ENCODE results near the gene PRKCB.

Gene PRKCB

DNA sequence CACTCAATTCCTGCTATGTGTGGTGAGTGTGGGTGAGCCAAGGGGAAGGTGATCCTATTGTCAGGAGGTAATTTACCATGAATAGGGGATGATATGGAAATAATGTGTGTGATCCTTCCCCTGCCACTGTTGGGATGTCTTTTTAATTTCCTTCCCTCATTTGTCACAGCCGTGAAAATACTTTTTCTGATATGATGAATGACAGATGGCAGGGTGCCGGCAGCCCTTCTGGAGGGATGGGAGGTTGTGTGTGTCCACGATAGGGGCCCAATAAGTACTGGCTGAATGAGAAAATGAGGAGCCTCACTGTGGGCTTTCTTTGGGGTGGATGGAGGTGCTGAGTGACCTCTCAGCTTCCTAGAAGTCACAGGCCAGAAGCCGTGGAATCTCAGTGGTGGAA is 109.5 kb downstream of the PRKCB start:
- no peak for DNase-seq

GRCh38 chr16:23947838-23948237 is 112.1 kb downstream of the PRKCB start:
- DNase-seq, result no peak

DNA sequence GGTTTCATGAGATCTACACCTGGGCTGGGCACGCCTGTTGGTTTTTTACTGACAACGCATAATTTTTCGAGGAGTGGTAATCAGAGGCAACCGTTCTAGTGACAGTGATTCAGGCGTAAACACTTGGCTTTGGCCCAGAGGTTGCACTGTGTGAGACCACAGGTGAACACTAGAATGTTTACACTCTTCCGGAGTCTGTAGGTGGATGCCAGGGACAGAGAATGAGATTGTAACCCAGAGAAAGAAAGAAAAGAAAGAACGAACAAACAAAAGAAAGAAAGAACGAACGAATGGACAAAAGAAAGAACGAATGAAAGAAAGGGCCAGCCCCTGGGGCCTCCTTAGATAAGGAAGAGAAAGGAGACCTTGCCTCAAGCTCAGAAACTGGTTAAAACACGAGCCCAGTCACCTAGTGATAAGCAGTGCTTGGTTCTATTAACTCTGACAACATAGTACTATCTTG is 113.2 kb downstream of the PRKCB start:
- no peak for DNase-seq

DNA sequence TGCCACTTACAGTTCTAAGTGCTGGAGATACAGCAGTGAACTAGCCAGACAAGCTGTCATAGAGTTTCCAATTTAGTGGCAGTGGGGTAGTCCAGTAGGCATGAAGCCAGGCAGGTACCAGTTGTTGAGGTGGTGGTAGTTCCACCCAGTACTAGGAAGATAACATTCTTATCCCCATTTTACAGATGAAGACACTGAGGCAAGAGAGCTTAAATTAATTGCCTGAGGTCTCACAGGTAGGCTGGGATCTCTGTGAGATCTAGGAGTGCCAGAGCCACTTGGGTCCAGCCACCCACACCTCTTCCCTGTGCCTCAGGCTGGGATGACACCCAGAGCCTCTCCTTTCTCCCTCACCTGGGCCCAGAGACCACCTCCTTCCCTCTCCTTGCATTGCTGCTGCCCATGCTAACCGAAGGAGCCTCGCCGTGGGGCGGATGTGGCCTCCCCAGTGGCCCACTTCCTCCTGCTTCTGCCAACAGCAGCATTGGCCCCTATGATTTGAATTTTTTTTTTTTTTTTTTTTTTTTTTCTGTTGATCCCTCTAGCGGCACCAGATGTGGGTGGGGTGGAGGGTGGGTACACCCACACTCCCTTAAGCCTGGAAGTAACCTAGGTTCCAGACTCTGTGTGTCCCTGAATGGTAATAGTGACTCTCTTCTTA is 114.0 kb downstream of the PRKCB start:
- DNase-seq, result no peak

DNA sequence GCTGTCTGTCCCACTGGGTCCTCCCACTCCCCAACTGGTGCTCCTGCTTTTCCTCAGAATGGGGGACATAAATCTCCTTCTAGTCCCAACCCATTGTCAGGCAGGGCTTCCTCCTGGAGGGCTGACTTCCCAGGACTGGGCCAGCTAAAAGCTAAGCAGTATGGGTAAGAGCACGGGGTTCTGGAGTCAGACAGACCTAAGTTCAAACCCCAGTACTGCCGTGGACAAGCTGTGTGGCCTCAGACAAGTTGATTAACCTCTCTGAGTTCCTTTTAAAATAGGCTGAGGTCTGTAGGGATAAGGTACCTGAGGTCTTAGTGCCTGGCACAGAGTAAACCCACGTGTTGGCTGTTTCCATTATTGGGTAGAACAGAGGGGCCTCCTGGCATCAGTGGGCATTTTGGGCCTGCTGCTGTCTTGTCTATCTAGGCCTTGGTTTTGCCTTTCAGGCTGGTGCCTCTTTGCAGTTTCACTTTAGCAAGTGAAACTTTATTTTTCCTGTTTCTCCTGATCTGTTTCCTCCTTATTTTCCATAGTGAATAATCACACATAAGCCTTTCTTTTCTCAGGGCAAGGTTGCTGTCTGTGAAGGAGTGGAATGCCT is 114.6 kb downstream of the PRKCB start:
- no peak for DNase-seq

DNA sequence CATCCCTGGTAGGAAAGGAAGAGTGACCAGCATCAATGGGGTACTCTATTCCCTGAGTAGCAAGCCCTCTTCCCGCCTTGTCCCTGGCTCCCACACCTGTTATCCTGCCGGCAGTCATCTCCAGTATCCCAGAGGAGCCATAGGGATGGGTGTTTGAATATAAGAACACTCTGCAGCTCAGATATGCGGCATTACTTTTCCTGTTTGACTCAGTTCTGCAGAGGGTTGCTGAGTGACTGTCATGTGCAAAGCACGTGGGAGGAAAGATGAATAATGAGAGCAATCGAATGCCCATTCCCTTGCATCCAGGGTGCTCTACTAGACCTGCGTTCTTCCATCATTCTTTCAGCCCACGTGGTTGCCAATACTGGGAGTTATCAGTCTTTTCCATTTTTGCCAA is 115.1 kb downstream of the PRKCB start:
- DNase-seq, result no peak

GRCh38 chr16:23952128-23952970 is 116.6 kb downstream of the PRKCB start:
- no peak for DNase-seq

GRCh38 chr16:23952971-23953300 is 117.2 kb downstream of the PRKCB start:
- DNase-seq, result no peak

GRCh38 chr16:23953476-23953875 is 117.7 kb downstream of the PRKCB start:
- no peak for DNase-seq

DNA sequence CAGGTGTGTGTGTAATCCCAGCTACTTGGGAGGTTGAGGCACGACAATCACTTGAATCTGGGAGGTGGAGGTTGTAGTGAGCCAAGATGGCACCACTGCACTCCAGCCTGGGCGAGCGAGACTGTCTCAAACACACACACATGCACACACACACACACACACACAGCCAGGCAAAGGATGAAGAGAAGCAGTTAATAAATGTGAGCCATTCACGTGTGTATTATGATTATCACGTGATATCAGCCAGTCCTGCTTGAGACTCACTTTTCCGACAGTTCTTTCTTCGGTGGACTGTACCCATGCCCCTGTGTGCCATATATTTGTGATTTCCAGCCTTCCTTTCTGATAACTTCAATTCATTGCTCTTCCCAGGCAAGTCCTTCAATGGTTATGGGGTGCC is 119.3 kb downstream of the PRKCB start:
- DNase-seq, result no peak

DNA sequence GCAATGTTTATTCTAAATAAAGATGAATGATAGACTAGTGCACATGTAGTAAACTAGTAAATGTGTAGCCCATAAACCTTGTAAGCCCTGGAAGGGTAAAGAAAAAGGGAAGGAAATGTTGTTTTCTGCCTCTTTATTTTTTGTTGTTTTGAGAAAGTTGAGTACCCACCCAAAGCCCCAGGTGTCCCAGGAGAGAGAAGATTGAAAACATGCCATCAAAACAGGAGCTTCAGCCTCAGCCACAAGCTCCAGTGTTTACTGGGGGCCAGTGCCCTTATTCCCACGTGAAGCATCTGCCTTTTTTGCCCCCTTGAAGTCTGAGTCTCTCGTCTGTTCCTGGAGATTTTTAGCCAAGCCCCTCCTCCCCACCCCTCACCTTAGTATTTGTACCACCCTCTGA is 121.5 kb downstream of the PRKCB start:
- DNase-seq, result no peak

- DNase-seq, result no peak
Measured at GRCh38 chr16:23959072-23959751, 123.4 kb downstream of the PRKCB start.

- no peak for DNase-seq
Measured at GRCh38 chr16:23959752-23960072, 123.9 kb downstream of the PRKCB start.

DNA sequence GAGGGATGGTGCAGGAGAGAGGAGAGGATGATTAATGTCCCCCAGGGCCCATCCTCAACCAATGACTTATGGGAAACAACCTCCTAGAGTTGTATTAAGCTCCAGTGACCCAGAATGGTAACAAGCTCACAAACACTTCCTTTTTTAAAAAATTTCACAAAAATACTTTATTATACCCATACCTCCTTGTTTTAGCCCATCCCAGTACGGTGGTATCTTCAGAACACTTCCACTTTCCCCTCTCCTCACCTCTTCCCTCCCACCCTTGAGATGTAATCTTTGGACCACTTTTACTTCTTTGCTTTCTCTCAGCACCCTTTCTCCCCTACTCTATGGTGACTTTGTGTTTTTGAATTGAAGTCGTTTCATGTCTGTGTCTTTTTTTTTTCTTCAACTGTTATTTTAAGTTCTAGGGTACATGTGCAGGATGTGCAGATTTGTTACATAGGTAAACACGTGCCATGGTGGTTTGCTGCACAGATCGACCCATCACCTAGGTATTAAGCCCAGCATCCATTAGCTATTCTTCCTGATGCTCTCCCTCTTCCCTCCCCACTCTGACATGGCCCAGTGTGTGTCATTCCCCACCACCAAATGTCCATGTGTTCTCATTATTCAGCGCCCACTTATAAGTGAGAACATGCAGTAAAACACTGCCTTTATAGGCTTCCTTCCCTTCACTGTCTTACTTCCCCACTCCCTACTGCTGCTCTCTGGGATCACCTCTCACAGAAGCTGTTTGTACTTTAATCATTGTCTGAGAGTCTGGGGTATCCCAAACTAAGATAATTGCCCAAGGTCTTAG is 124.5 kb downstream of the PRKCB start:
- DNase-seq, result no peak

DNA sequence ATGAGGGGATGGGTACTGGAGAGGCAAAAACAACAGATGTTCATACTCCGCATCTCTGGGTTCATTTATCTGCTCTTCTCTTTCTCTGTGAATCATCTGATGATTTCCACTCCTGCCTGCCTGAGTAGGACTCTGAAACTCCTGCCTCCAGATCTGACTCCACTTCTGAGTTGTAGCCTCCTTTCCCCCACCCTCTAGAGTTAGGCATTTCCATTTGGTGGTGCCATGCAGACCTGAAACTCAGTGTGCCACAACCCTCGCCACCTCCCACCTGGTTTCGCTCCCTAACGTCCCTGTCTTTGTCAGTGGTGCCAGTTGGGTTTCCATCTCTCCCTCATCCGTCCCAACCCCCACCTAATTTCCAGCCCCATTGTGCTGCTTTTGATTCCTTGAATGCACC is 126.2 kb downstream of the PRKCB start:
- DNase-seq, result no peak

- no peak for DNase-seq
Measured at GRCh38 chr16:23964136-23964535, 128.4 kb downstream of the PRKCB start.

DNA sequence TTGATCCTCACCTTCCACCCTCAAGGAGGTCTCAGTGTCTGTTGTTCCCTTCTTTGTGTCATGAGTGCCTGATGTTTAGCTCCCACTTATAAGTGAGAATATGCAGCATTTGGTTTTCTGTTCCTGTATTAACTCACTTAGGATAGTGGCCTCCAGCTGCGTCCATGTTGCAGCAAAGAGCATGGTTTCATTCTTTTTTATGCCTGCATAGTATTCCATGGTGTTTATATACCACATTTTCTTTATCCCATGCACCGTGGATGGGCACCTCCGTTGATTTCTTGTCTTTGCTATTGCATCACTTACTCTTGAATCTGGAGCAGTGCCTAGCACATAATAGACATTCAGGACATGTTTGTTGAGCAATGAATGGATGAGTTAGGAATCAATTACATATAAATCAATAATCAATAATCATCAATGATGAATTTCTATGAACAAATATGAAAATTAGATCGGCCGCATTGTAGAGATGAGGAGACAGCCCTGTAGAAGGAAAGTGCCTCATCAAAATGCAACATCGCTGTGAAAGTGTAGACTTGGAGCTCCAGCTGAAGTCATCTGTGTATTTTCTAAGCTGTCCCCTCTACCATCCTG is 129.5 kb downstream of the PRKCB start:
- no peak for DNase-seq

GRCh38 chr16:23966597-23967394 is 131.0 kb downstream of the PRKCB start:
- no peak for DNase-seq

DNA sequence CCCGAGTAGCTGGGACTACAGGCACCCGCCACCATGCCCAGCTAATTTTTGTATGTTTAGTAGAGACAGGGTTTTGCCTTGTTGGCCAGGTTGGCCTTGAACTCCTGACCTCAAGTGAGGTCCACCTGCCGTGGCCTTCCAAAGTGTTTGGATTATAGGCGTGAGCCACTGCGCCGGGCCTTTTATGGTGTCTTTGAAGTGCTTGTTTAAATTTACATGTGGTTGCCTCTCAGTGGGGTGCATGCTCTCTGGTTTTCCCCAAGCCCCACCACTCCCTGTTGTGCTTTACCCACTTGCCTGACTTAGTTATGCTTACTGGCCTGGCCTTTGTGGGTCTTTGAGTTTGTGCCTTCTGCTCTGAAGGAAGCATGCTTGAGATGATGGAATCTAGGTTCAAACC is 132.0 kb downstream of the PRKCB start:
- DNase-seq, result no peak

- no peak for DNase-seq
Measured at GRCh38 chr16:23968176-23968575, 132.4 kb downstream of the PRKCB start.

GRCh38 chr16:23969468-23970297 is 133.9 kb downstream of the PRKCB start:
- no peak for DNase-seq

Data from NCI-H2081 treated with DMSO at 0.1 percent for 48 hours (cell line).